Measurements from ENCODE around the gene MYBPH. TPM values are rescaled to one million over a fixed set of nuclear protein-coding genes. Genes with fewer than 3 reads are reported as not detected.

The MYBPH gene
- total RNA-seq, 4 donors from 2014 or later, result not detected

GRCh38 chr1:203153051-203153988 lies 22.3 kb downstream of the MYBPH start:
- Histone ChIP-seq H3K27me3 (no peaks in the 10 kb centered on the region), H3K27ac (no peak overlapping the region), H3K36me3 (no peaks in the 10 kb centered on the region), H3K4me3 (no peak overlapping the region), H3K9me3 (peaks cover 0 to 2% (median 0%) of the 10 kb centered on the region in 4 donors), H3K4me1 (no peaks in the 10 kb centered on the region)
- TF ChIP-seq CTCF (IDR thresholded peaks at IDR 0.05), result no peak
- no peak for TF ChIP-seq POLR2A (IDR thresholded peaks at IDR 0.05)
- TF ChIP-seq EP300 (IDR thresholded peaks at IDR 0.05), result no peak
- WGBS, 2 donors, result 75% methylated on average over 9 of the region's 9 CpGs
- DNase-seq (ENCODE audit: low spot score in 2 of 2), result no peak

GRCh38 chr1:203152158-203153034 lies 23.2 kb downstream of the MYBPH start:
- TF ChIP-seq CTCF (IDR thresholded peaks at IDR 0.05) (no peak), EP300 (IDR thresholded peaks at IDR 0.05) (no peak), POLR2A (IDR thresholded peaks at IDR 0.05) (no peak)
- Histone ChIP-seq H3K9me3 (no peaks in the 10 kb centered on the region), H3K27ac (no peak overlapping the region), H3K4me1 (peaks cover 0 to 5% (median 0%) of the 10 kb centered on the region in 4 donors), H3K4me3 (no peak overlapping the region), H3K27me3 (no peaks in the 10 kb centered on the region), H3K36me3 (no peaks in the 10 kb centered on the region)
- DNase-seq (ENCODE audit: low spot score in 2 of 2), result no peak
- WGBS, 2 donors, result 80 to 82% methylated on average over 9 of the region's 10 CpGs

- no peak overlapping the region for H3K27ac ChIP-seq
These were observed 24.1 kb downstream of the MYBPH start for GRCh38 chr1:203151362-203152157.

More at GRCh38 chr1:203151362-203152157, 24.1 kb downstream of the MYBPH start:
- DNase-seq (ENCODE audit: low spot score in 2 of 2), result no peak
- WGBS, 2 donors, result 53 to 62% methylated on average over 9 of the region's 9 CpGs
- H3K27me3 ChIP-seq, result no peaks in the 10 kb centered on the region
- no peak overlapping the region for H3K4me3 ChIP-seq
- peaks cover 0 to 7% (median 0%) of the 10 kb centered on the region in 4 donors for H3K4me1 ChIP-seq
- TF ChIP-seq CTCF (IDR thresholded peaks at IDR 0.05), result no peak
- no peak for TF ChIP-seq POLR2A (IDR thresholded peaks at IDR 0.05)
- no peaks in the 10 kb centered on the region for H3K36me3 ChIP-seq
- no peaks in the 10 kb centered on the region for H3K9me3 ChIP-seq
